Left renal pelvis (tissue), 4 donors: ENCODE results near the gene PRPF6. TPM values are rescaled to one million over a fixed set of nuclear protein-coding genes. Genes with fewer than 3 reads are reported as not detected.

Experiments
- DNase-seq, 4 donors: peaks; one replicate each; pipeline ENCODE4 v3.0.0-alpha.2; 2013; ENCODE audit warnings: low read depth in 4 of 4, low spot score in 3 of 4
- polyA plus RNA-seq, 4 donors: library from polyadenylated mRNA; unstranded; fragments of 120-200 nt; gene quantifications; one replicate each; pipeline ENCODE4 v1.2.1, GENCODE V29; 2013; ENCODE audit not compliant: insufficient read length in 4 of 4

PRPF6 gene
- polyA plus RNA-seq, 4 donors, result 60.4 to 89.4 (median 83.3) TPM

GRCh38 chr20:64082126-64082731 lies 101.3 kb downstream of the PRPF6 start:
- DNase-seq, result no peak

Other genes with a start within 250 kb of the PRPF6 start
- 10 to 100 TPM in 1 of 4 donors, 1 to 10 TPM in 3; 4.0 to 14.9 (median 5.0) TPM for gene LIME1, start 244.5 kb upstream of the PRPF6 start, polyA plus RNA-seq
- 100 to 1,000 TPM in 1 of 4 donors, 10 to 100 TPM in 3; 65.3 to 134 (median 70.1) TPM for gene SLC2A4RG, start 241.4 kb upstream of the PRPF6 start, polyA plus RNA-seq
- gene ZBTB46, start 149.9 kb upstream of the PRPF6 start, polyA plus RNA-seq, result 10 to 100 TPM; 16.1 to 23.2 (median 18.9) TPM
- not detected for gene ABHD16B, start 119.6 kb upstream of the PRPF6 start, polyA plus RNA-seq
- gene TPD52L2, start 115.9 kb upstream of the PRPF6 start, polyA plus RNA-seq, result 10 to 100 TPM; 78.5 to 99.6 (median 85.4) TPM
- gene DNAJC5, start 86.0 kb upstream of the PRPF6 start, polyA plus RNA-seq, result 10 to 100 TPM; 23.1 to 32.3 (median 29.0) TPM
- gene UCKL1, start 24.7 kb upstream of the PRPF6 start, polyA plus RNA-seq, result 10 to 100 TPM; 37.1 to 69.4 (median 43.9) TPM
- 10 to 100 TPM; 20.5 to 33.3 (median 27.9) TPM for gene ZNF512B, start 11.2 kb upstream of the PRPF6 start, polyA plus RNA-seq
- 10 to 100 TPM in 1 of 4 donors, 1 to 10 TPM in 3; 4.2 to 12.7 (median 7.2) TPM for gene SAMD10, start 1.5 kb upstream of the PRPF6 start, polyA plus RNA-seq
- gene C20orf204, start 55.0 kb downstream of the PRPF6 start, polyA plus RNA-seq, result 1 to 10 TPM in 1 of 4 donors, under 1 TPM in 3; 0.37 to 1.4 (median 0.77) TPM
- gene SOX18, start 68.5 kb downstream of the PRPF6 start, polyA plus RNA-seq, result 10 to 100 TPM in 1 of 4 donors, 1 to 10 TPM in 3; 5.7 to 13.6 (median 8.1) TPM
- gene TCEA2, start 82.1 kb downstream of the PRPF6 start, polyA plus RNA-seq, result 10 to 100 TPM; 63.9 to 97.6 (median 77.2) TPM
- gene RGS19, start 98.4 kb downstream of the PRPF6 start, polyA plus RNA-seq, result 1 to 10 TPM; 3.9 to 9.1 (median 6.9) TPM
- 1 to 10 TPM in 3 of 4 donors, under 1 TPM in 1; 0.64 to 1.5 (median 1.2) TPM for gene OPRL1, start 99.0 kb downstream of the PRPF6 start, polyA plus RNA-seq
- under 1 TPM in 2 of 4 donors, not detected in 2; 0.17 to 0.21 TPM for gene LKAAEAR1, start 103.3 kb downstream of the PRPF6 start, polyA plus RNA-seq
- not detected for gene NPBWR2, start 126.4 kb downstream of the PRPF6 start, polyA plus RNA-seq
- gene MYT1, start 183.3 kb downstream of the PRPF6 start, polyA plus RNA-seq, result under 1 TPM; 0.23 to 0.79 (median 0.52) TPM